ENCODE results near the gene AKT3. TPM values are rescaled to one million over a fixed set of nuclear protein-coding genes. Genes with fewer than 3 reads are reported as not detected.

The AKT3 gene
- total and polyA plus RNA-seq, 2 of the 8 experiments (the other 6 are each of a cell fraction or from before 2014, with no cell fraction given) = 6.0 to 36.4 TPM

DNA sequence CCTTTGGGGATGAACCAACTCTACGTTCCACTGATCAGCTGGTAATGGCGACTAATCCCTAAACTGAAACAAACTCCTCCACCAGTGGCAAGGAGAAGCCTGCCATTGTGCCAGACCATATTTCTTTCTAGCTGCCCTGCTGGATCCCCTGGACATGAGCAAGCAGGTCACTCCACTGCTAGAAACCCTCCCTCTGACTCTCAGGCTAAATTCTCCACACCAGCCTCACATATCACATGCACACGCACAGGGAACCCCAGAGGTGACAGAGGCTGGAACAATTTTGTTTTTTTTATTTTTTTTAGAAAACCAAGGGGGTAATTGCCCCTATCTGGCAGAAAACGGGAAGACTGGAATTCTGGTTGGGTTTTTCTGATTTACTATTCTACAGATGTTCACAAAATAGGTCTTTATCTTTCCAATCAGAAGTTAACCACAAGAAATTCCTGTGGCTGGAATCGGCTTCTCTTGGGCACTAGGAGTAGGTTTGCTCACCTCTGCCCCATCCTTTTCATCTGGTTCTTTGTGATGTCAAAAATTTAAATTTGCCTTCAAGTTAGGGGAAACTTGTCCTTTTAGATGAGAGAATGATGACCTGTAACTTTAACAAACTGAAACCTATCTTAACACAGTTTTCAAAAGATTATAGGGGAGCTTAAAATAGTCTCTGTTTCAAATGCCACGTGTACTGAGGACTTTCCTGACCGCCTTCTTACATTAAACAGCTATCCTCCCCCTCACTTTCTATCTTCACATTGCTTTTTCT lies 336.1 kb downstream of the AKT3 start (continued):
- TF ChIP-seq E2F6 (IDR thresholded peaks at IDR 0.05) = no peak
- TF ChIP-seq SIRT6 (IDR thresholded peaks at IDR 0.05; ENCODE audit: low read length) = no peak
- no peak for TF ChIP-seq KDM5A (IDR thresholded peaks at IDR 0.05; ENCODE audit: low read length)

Measured in H1 (cell line).